CD4-positive, alpha-beta T cell treated with Interleukin-1 beta for 1 hour (primary cell): ENCODE results near the gene CATSPERZ.

ENCODE experiments used
- DNase-seq, 2 donors: peaks; one replicate each; pipeline ENCODE4 v3.0.0-alpha.2; 2020 to 2022

The CATSPERZ gene

GRCh38 chr11:64299847-64300648 is at the start of gene CATSPERZ:
TSS of gene CATSPERZ (plus strand) at chr11:64300358. CDS start at chr11:64300411, 53 bp downstream.
- peak; percentile 22 to 26 for DNase-seq

GRCh38 chr11:64250415-64251015 is 49.6 kb upstream of the CATSPERZ start:
- no peak for DNase-seq

- peak; percentile 63 to 70 for DNase-seq
Observed at GRCh38 chr11:64251016-64251752, 49.0 kb upstream of the CATSPERZ start, which contains the start of gene PLCB3. TSS of gene PLCB3 (plus strand) at chr11:64251530. CDS start at chr11:64251650, 120 bp downstream.

- DNase-seq, result no peak
Observed at GRCh38 chr11:64251753-64252002, 48.5 kb upstream of the CATSPERZ start.

GRCh38 chr11:64252003-64252872 is 47.9 kb upstream of the CATSPERZ start:
- DNase-seq, result no peak

- no peak for DNase-seq
Observed at GRCh38 chr11:64253043-64253442, 47.1 kb upstream of the CATSPERZ start.

- no peak for DNase-seq
Observed at GRCh38 chr11:64253481-64253880, 46.7 kb upstream of the CATSPERZ start.

- no peak for DNase-seq
Observed at GRCh38 chr11:64254326-64254725, 45.8 kb upstream of the CATSPERZ start.

- DNase-seq, result no peak
Observed at GRCh38 chr11:64255135-64256128, 44.7 kb upstream of the CATSPERZ start.

- DNase-seq, result no peak
Observed at GRCh38 chr11:64256300-64256699, 43.9 kb upstream of the CATSPERZ start.

GRCh38 chr11:64258356-64258755 is 41.8 kb upstream of the CATSPERZ start:
- no peak for DNase-seq

GRCh38 chr11:64258946-64259532 is 41.1 kb upstream of the CATSPERZ start:
- no peak for DNase-seq

GRCh38 chr11:64259533-64260067 is 40.6 kb upstream of the CATSPERZ start:
- DNase-seq, result no peak

GRCh38 chr11:64260147-64260708 is 39.9 kb upstream of the CATSPERZ start:
- DNase-seq, result no peak

GRCh38 chr11:64261556-64262080 is 38.5 kb upstream of the CATSPERZ start:
- no peak for DNase-seq

GRCh38 chr11:64262271-64263002 is 37.7 kb upstream of the CATSPERZ start:
- no peak for DNase-seq

- DNase-seq, result no peak
Observed at GRCh38 chr11:64263021-64263946, 36.9 kb upstream of the CATSPERZ start.

GRCh38 chr11:64263947-64264317 is 36.2 kb upstream of the CATSPERZ start:
- DNase-seq, result no peak
